ENCODE measurements around the gene LDHAL6B. TPM values are rescaled to one million over a fixed set of nuclear protein-coding genes. Genes with fewer than 3 reads are reported as not detected.

Gene LDHAL6B
- total and polyA plus RNA-seq, 7 donors, result not detected

GRCh38 chr15:59176653-59177316, 29.9 kb upstream of the LDHAL6B start:
- 74 to 90% methylated on average over 9 of the region's 9 CpGs for WGBS, 2 donors
- Histone ChIP-seq H3K4me1 (peaks cover 0 to 10% (median 4%) of the 10 kb centered on the region in 4 donors), H3K27me3 (no peaks in the 10 kb centered on the region), H3K36me3 (peaks cover 0 to 38% (median 5%) of the 10 kb centered on the region in 4 donors), H3K9me3 (peaks cover 0 to 5% (median under 1%) of the 10 kb centered on the region in 4 donors), H3K27ac (peak overlapping the region in 1 of 4 donors; percentile 13), H3K4me3 (no peak overlapping the region)
- intact Hi-C loops (cut with DNase I), result no loop called here
- TF ChIP-seq POLR2AphosphoS5 (IDR thresholded peaks at IDR 0.05) (no peak), CTCF (IDR thresholded peaks at IDR 0.05) (no peak), EP300 (IDR thresholded peaks at IDR 0.05) (no peak), POLR2A (IDR thresholded peaks at IDR 0.05) (no peak)
- DNase-seq, result no peak

GRCh38 chr15:59177317-59177660, 29.4 kb upstream of the LDHAL6B start:
- no peak for DNase-seq
- intact Hi-C loops (cut with DNase I), result no loop called here
- Histone ChIP-seq H3K27me3 (no peaks in the 10 kb centered on the region), H3K4me3 (no peak overlapping the region), H3K27ac (peak overlapping the region in 1 of 4 donors; percentile 50), H3K9me3 (peaks cover 0 to 7% (median 3%) of the 10 kb centered on the region in 4 donors), H3K4me1 (peaks cover 0 to 10% (median 4%) of the 10 kb centered on the region in 4 donors), H3K36me3 (peaks cover 0 to 38% (median 7%) of the 10 kb centered on the region in 4 donors)
- TF ChIP-seq CTCF (IDR thresholded peaks at IDR 0.05) (no peak), POLR2A (IDR thresholded peaks at IDR 0.05) (no peak), EP300 (IDR thresholded peaks at IDR 0.05) (no peak), POLR2AphosphoS5 (IDR thresholded peaks at IDR 0.05) (no peak)
- 77 to 89% methylated on average over 4 of the region's 4 CpGs for WGBS, 2 donors

- peaks cover 0 to 10% (median 4%) of the 10 kb centered on the region in 4 donors for H3K4me1 ChIP-seq
- 89 to 92% methylated on average over 16 of the region's 16 CpGs for WGBS, 2 donors
- no peak overlapping the region for H3K4me3 ChIP-seq
- peaks cover 0 to 10% (median 4%) of the 10 kb centered on the region in 4 donors for H3K9me3 ChIP-seq
- no peak for DNase-seq
- intact Hi-C loops (cut with DNase I), result no loop called here
- TF ChIP-seq CTCF (IDR thresholded peaks at IDR 0.05), result no peak
- TF ChIP-seq POLR2A (IDR thresholded peaks at IDR 0.05), result no peak
- no peak for TF ChIP-seq POLR2AphosphoS5 (IDR thresholded peaks at IDR 0.05)
- no peak for TF ChIP-seq EP300 (IDR thresholded peaks at IDR 0.05)
- no peaks in the 10 kb centered on the region for H3K27me3 ChIP-seq
- H3K36me3 ChIP-seq, result peaks cover 0 to 30% (median 7%) of the 10 kb centered on the region in 4 donors
- peak overlapping the region in 1 of 4 donors; percentile 50 for H3K27ac ChIP-seq
These were observed 28.4 kb upstream of the LDHAL6B start for GRCh38 chr15:59178151-59178695.

- Histone ChIP-seq H3K27me3 (no peaks in the 10 kb centered on the region), H3K9me3 (peaks cover 0 to 10% (median 4%) of the 10 kb centered on the region in 4 donors), H3K4me1 (peaks cover 0 to 8% (median 4%) of the 10 kb centered on the region in 4 donors), H3K27ac (no peak overlapping the region), H3K36me3 (peaks cover 3 to 23% (median 7%) of the 10 kb centered on the region in 4 donors), H3K4me3 (no peak overlapping the region)
- DNase-seq, result no peak
- WGBS, 2 donors, result 81 to 91% methylated on average over 5 of the region's 5 CpGs
- intact Hi-C loops (cut with DNase I), result no loop called here
- no peak for TF ChIP-seq CTCF (IDR thresholded peaks at IDR 0.05)
- TF ChIP-seq POLR2AphosphoS5 (IDR thresholded peaks at IDR 0.05), result no peak
- no peak for TF ChIP-seq EP300 (IDR thresholded peaks at IDR 0.05)
- TF ChIP-seq POLR2A (IDR thresholded peaks at IDR 0.05), result no peak
These were observed 26.9 kb upstream of the LDHAL6B start for GRCh38 chr15:59179717-59180116.
